Dermis lymphatic vessel endothelial cell (primary cell): ENCODE data around the gene IL25. TPM values are rescaled to one million over a fixed set of nuclear protein-coding genes. Genes with fewer than 3 reads are reported as not detected.

ENCODE experiments used
- total RNA-seq: library from RNA; depleted of rRNA; stranded (reverse); fragments of >200 nt; gene quantifications from 2 replicates; pipeline ENCODE4 v1.2.1, GENCODE V29; 2014

Gene IL25
- not detected in 2 replicates for total RNA-seq

GRCh38 chr14:23372509-23372908 lies at the start of gene IL25:
Gene IL25, plus strand, starts transcription at chr14:23372809.

DNA sequence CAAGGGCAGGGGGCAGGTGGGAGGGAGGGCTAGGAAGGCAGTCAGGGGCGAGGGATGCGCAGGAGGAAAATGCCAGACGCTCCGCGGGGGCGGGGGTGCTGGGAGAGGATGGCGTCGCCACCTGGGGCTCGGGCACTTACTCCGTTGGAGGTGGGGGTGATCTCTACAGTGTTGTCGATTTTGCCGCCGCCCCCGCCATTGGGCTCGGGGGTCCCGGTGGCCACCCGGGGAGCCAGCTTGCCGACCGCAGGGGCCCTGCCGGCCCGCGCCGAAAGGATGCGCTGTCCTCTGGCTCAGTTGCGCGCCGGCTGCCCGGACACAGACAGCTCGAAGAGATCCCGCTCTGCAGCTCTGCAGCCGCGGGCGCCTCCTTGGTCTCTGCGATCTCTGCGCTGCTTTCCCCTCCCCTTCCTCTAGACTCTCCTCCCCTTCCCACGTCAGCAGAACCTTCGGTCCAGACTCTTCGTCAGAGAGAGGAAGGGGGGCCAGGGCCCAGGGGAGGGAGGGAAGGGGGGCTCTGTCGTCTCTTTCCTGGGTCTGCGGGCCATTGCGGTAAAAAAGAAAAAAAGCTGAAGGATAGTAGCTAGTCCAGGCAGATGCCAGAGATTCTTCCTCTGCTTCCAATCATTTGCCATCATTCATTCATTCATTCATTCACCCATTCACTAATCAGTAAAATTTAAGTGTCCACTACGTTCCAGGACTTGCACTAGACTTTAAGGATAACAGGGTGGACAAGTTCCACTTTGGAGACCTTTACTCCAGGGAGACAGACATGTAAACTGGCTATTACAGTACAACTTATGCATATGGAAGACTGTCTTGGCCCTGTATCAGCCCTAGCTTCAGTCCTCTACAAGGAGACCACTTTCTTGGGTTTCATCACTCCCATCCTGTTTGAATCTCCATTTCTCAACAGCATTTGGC lies 19.8 kb upstream of the IL25 start, which contains the start of gene SLC22A17:
Gene SLC22A17 (minus strand): TSS at position 382 of the 927 bp plus-strand sequence.

GRCh38 chr14:23365036-23365731 lies 7.4 kb upstream of the IL25 start, which contains the start of gene EFS:
Gene EFS, minus strand, starts transcription at chr14:23365172. Its CDS starts 147 bp downstream, at chr14:23365025.

DNA sequence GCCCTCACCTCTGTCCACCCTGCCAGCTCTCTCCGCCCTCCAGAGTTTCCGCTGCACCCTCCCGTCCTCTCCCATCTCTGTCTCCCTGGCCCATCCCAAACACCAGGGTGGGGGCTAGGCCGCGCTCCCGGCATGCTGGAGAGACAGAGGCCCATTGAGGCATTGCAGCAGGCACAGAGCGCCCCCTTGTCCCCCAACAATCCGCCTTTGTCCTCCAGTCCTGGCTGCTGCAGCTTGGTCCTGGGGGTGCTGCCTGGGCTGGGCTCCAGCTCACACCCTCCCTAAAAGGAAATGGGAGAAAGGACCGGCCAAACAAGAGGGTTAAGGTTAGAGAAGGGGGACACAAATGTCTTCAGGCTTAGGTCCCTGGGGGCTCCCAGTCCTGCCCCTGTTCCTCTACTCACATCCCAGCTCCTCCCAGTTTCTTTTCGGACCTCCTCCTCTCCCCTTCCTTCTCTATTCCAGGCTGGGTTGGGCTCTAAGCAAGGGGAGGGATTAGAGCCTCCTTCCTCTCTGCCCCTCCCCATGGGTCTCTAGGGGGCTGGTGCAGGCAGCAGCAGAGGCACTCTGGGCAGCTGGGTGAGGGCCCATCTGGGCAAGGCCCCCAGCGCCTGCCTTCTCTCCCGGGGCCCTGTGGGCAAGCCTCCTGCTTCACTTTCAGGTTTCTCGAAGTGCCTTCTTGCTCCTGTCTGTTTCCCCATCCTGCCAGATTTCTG lies 4.0 kb downstream of the IL25 start, which contains the start of gene CMTM5:
Gene CMTM5 (plus strand): TSS at position 565 of the 716 bp plus-strand sequence. CDS start 206 bp downstream, outside the sequence.

GRCh38 chr14:23407516-23408306 lies 35.1 kb downstream of the IL25 start, which contains the start of gene MYH6:
Gene MYH6, minus strand, starts transcription at chr14:23408273. Its CDS starts 1,050 bp downstream, at chr14:23407223.

Other genes with a start within 250 kb of the IL25 start
- gene SLC7A8, start 189.1 kb upstream of the IL25 start, total RNA-seq = 0.11 and 3.1 TPM in 2 replicates
- gene RNF212B, start 134.9 kb upstream of the IL25 start, total RNA-seq = not detected in 2 replicates
- 3.3 and 3.9 TPM in 2 replicates for gene HOMEZ, start 86.7 kb upstream of the IL25 start, total RNA-seq
- gene PPP1R3E, start 70.0 kb upstream of the IL25 start, total RNA-seq = 2.8 and 3.5 TPM in 2 replicates
- 15.3 and 22.5 TPM in 2 replicates for gene BCL2L2, start 66.0 kb upstream of the IL25 start, total RNA-seq
- 81.5 and 81.7 TPM in 2 replicates for gene PABPN1, start 51.4 kb upstream of the IL25 start, total RNA-seq
- 0.11 and 0.17 TPM in 2 replicates for gene SLC22A17, start 19.9 kb upstream of the IL25 start, total RNA-seq
- gene EFS, start 7.6 kb upstream of the IL25 start, total RNA-seq = not detected in 2 replicates
- not detected in 2 replicates for gene CMTM5, start 4.2 kb downstream of the IL25 start, total RNA-seq
- gene MYH6, start 35.5 kb downstream of the IL25 start, total RNA-seq = not detected in 2 replicates
- not detected in 2 replicates for gene MYH7, start 62.9 kb downstream of the IL25 start, total RNA-seq
- gene NGDN, start 96.9 kb downstream of the IL25 start, total RNA-seq = 43.6 and 49.0 TPM in 2 replicates
- gene ZFHX2, start 179.0 kb downstream of the IL25 start, total RNA-seq = 0.09 and 0.11 TPM in 2 replicates
- 7.2 and 7.4 TPM in 2 replicates for gene THTPA, start 183.5 kb downstream of the IL25 start, total RNA-seq
- 24.2 and 30.0 TPM in 2 replicates for gene AP1G2, start 195.0 kb downstream of the IL25 start, total RNA-seq
- under 0.01 TPM in 1 of 2 replicates, not detected in the other for gene JPH4, start 206.0 kb downstream of the IL25 start, total RNA-seq